Activated CD8-positive, alpha-beta memory T cell treated with anti-CD3 and anti-CD28 coated beads, Interleukin-2, amount 50 U/mL, for 48 hours (primary cell): ENCODE data around the gene ABLIM2.

Experiments
- DNase-seq: peaks from one replicate; pipeline ENCODE4 v3.0.0-alpha.2; 2020

The ABLIM2 gene

DNA sequence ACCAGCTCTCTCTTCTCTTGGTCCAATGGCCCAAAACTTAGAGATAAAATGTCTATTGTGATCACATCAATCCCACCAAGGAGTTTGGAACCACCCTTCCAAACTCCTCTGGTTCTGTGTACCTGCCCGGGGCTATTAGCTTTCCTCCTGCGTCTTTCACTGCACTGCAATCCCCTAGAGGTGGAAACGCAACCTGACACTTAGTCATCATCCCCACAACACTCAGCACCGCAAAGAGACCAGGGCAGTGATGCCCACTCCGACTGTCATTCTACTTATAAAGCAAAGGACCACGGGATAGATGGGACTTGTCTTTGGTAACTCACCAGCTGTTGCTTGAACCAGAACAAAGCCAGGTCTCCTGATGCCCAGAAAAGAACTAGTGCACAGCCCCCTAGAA is 240.9 kb downstream of the ABLIM2 start:
- no peak for DNase-seq

DNA sequence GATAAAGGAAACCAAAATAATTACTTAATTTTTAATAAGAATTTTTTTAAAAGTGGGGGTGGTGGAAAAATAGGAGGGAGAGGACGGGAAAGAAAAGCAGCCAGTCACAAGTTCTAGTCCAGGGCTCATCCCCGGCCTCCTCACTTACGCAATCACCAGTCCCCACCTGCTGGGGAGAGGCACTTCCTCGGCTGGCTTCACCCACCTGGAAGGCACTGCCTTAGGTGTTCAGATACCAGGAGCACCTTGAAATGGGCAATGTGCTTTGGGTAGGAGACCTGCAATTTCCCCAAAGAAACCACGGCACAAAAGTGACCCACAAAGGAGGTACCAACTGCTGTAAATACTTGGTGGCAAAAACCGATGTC is 242.8 kb downstream of the ABLIM2 start:
- no peak for DNase-seq
